Activated T-helper 2 cell treated with anti-CD3 and anti-CD28 coated beads, Interferon-gamma antibody, Interleukin-2, Interleukin-4, amounts not matched to agents 10 μg/mL and 5 μg/mL and 100 μg/mL, durations not matched to agents 14 hours and 24 hours and 36 hours (primary cell): Measurements from ENCODE around the gene FA2H. TPM values are rescaled to one million over a fixed set of nuclear protein-coding genes. Genes with fewer than 3 reads are reported as not detected.
"Not testable (repeated sequence)": the region's sequence is repeated elsewhere in the genome, so short reads cannot be mapped to it uniquely, and the experiment has no call there.

Experiments
- DNase-seq: peaks from one replicate; pipeline ENCODE4 v3.0.0; 2021; ENCODE audit warnings: low spot score
- H3K27ac Mint-ChIP-seq: one replicate; pipeline ENCODE4 v1.8.0; 2021; ENCODE audit warnings: mixed read lengths
- H3K27me3 Mint-ChIP-seq: one replicate; pipeline ENCODE4 v1.8.0; 2021; ENCODE audit warnings: low read depth, mixed read lengths
- H3K36me3 Mint-ChIP-seq: one replicate; pipeline ENCODE4 v1.8.0; 2021; ENCODE audit warnings: low read depth, mixed read lengths
- H3K4me1 Mint-ChIP-seq: one replicate; pipeline ENCODE4 v1.8.0; 2021; ENCODE audit warnings: low read depth, mixed read lengths
- H3K4me3 Mint-ChIP-seq: one replicate; pipeline ENCODE4 v1.8.0; 2021; ENCODE audit warnings: low read depth, mild to moderate bottlenecking, moderate library complexity, mixed read lengths
- H3K9me3 Mint-ChIP-seq: one replicate; pipeline ENCODE4 v1.8.0; 2021; ENCODE audit warnings: mixed read lengths
- intact Hi-C: fragments of 100-400 bp; cut with micrococcal nuclease; formaldehyde crosslinking; loops from one replicate; pipeline ENCODE4 v1.15.1; 2023
- total RNA-seq: library from RNA; stranded (reverse); gene quantifications from 2 replicates; pipeline ENCODE4 v1.2.3, GENCODE V29; 2022

Gene FA2H
- total RNA-seq, 1 donor from 2014 or later: not detected

DNA sequence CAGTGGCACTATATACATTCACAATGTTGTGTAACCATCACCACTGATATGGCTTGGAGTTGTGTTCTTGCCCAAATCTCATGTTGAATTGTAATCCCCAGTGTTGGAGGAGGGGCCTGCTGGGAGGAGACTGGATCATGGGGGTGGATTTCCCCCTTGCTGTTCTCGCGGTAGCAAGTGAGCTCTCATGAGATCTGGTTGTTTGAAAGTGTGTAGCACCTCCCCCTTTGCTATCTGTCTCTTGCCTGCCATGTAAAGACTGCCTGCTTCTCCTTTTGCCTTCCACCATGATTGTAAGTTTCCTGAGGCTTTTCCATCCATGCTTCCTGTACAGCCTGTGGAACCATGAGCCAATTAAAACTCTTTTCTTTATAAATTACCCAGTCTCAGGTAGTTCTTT is 17.1 kb upstream of the FA2H start:
- H3K4me3 Mint-ChIP-seq, intact Hi-C loops: not testable (repeated sequence)

DNA sequence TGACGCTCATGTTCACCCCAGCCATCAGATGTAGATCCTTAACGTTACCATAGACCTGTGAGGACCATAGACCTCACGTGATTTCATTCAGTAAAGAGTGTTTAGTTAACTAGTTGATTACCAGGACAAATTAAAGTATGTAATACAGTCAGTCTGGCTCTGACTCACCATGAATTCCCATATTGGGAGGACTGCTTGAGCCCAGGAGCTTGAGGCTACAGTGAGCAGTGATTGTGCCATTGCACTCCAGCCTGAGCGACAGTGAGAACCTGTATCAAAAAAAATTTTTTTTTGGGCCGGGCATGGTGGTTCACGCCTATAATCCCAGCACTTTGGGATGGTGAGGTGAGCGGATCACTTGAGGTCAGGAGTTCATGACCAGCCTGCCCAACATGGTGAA is 13.5 kb upstream of the FA2H start:
- no peak overlapping the region for H3K4me3 Mint-ChIP-seq
- H3K36me3 Mint-ChIP-seq: no peaks in the 10 kb centered on the region
- no peak for DNase-seq
- H3K9me3 Mint-ChIP-seq: no peaks in the 10 kb centered on the region
- no peaks in the 10 kb centered on the region for H3K4me1 Mint-ChIP-seq
- no peak overlapping the region for H3K27ac Mint-ChIP-seq
- intact Hi-C loops: no loop called here
- H3K27me3 Mint-ChIP-seq: peaks cover 7% of the 10 kb centered on the region

More for the DNA sequence above, 17.1 kb upstream of the FA2H start:
- H3K36me3 Mint-ChIP-seq, H3K9me3 Mint-ChIP-seq, DNase-seq, H3K4me1 Mint-ChIP-seq, H3K27ac Mint-ChIP-seq: not testable (repeated sequence)
- H3K27me3 Mint-ChIP-seq: peaks cover 16% of the 10 kb centered on the region

DNA sequence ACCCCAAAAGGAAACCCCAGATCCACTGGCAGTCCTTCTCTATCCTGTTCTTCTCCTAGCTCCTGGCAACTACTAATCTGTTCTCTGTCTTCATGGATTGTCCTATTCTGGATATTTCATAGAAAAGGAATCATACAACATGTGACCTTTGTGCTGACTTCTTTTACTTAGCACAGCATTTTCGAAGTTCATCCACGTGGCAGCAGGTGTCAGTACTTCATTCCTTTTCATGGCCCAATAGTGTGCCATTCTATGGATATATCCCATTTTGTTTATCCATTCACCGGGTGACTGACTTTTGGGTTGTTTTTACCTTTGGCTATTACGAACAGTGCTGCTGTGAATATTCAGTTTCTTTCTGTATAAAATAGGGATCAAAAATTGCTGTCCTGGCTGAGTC is 10.4 kb upstream of the FA2H start:
- DNase-seq: no peak
- H3K27me3 Mint-ChIP-seq: peaks cover 4% of the 10 kb centered on the region
- no peaks in the 10 kb centered on the region for H3K4me1 Mint-ChIP-seq
- no peaks in the 10 kb centered on the region for H3K9me3 Mint-ChIP-seq
- no peak overlapping the region for H3K4me3 Mint-ChIP-seq
- intact Hi-C loops: no loop called here
- H3K36me3 Mint-ChIP-seq: no peaks in the 10 kb centered on the region
- H3K27ac Mint-ChIP-seq: no peak overlapping the region

DNA sequence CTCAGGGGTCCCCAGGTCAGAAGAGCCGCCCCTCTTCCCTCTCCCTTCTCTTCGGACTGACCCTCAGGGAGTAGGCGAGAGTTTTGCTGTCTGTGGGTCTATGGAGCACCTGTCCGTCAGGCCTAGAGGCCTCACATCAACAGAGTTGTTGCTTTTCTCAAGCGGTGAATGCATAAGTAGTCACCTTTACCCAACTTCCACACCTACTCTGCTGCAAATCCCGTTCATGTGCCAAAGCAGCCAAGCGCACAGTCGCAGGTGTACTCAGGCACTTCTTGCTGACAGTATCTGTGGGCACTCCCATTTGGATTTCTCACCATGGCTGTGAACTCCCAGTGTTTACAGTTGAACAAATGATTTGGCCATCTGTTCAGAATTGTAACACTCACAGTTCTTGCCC is 4.0 kb upstream of the FA2H start:
- intact Hi-C loops: no loop called here
- Mint-ChIP-seq H3K4me1 (peaks cover 5% of the 10 kb centered on the region), H3K9me3 (no peaks in the 10 kb centered on the region), H3K27ac (no peak overlapping the region), H3K27me3 (peaks cover 17% of the 10 kb centered on the region), H3K4me3 (no peak overlapping the region), H3K36me3 (no peaks in the 10 kb centered on the region)
- no peak for DNase-seq

DNA sequence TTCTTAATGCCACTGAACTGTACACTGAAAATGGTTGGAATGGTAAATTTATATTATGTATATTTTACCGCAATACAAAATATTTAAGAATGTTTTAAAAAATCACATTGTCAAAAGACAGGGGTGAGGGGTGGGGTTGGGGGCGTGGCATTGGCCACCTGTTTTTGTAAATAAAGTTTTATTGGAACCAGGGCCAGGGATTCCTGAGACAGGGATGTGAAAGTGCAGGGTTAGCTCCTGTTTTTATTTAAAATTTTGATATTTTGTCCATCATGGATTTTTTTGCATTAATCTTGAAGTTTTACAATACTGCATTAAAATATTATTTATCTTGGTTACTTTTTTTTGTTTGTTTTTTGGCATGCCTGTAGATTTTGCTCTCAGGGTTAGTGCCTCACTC is 2.3 kb upstream of the FA2H start:
- Mint-ChIP-seq H3K9me3 (no peaks in the 10 kb centered on the region), H3K27ac (no peak overlapping the region), H3K4me1 (peaks cover 5% of the 10 kb centered on the region), H3K4me3 (no peak overlapping the region), H3K27me3 (peaks cover 31% of the 10 kb centered on the region), H3K36me3 (no peaks in the 10 kb centered on the region)
- intact Hi-C loops: no loop called here
- no peak for DNase-seq

DNA sequence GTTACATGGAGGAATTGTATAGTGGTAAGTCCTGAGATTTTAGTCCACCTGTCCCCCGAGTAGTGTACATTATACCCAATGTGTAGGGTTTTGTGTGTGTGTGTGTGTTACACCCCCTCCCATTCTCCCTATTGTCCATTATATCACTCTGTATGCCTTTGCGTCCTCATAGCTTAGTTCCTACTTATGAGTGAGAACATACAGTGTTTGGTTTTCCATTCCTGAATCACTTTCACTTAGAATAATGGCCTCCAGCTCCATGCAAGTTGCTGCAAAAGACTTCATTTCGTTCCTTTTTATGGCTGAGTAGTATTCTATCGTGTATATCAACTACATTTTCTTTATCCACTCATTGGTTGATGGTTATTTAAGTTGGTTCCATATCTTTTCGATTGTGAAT is 635 bp upstream of the FA2H start:
- peaks cover 5% of the 10 kb centered on the region for H3K4me1 Mint-ChIP-seq
- H3K4me3 Mint-ChIP-seq: peak overlapping the region; percentile 15
- H3K27me3 Mint-ChIP-seq: peaks cover 34% of the 10 kb centered on the region
- no peak overlapping the region for H3K27ac Mint-ChIP-seq
- DNase-seq: no peak
- intact Hi-C loops: no loop called here
- H3K36me3 Mint-ChIP-seq: no peaks in the 10 kb centered on the region
- H3K9me3 Mint-ChIP-seq: no peaks in the 10 kb centered on the region

DNA sequence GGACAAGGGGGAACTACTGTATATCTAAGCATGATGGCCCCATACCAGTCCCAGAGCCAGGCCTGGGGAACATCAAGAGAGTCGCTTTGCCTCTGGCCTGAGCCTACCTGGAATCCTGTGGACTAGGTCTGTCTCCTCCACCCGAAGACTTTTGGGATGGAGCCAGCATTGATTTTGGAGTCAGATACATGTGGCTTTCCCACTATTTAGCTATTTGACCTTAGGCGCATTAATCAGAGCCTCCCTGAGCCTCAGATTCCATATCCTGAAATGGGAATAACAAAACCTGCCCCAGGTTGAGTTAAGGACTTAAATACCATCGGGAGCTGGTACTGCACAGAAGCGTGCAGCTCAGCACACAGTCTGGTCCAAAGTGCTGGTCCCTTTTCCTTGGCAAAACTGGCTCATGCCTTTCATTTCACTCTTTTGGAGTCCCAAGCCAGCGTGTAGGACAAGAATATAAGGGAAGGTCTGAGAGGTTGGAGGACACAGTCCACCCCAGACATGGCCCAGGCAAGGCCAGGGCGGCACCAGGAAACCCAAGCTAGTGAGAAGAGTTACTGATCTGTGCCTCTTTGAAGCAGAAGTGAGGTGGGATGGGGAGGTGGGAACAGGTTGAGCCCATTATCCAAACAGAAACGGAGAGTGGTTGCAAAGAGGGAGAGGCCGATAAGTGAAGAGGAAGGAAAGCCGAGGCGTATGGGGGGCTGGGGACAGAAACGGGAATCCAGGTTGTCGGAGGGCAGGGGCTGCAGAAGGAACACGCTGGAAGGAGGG is 986 bp downstream of the FA2H start:
- Mint-ChIP-seq H3K27ac (no peak overlapping the region), H3K27me3 (peaks cover 34% of the 10 kb centered on the region), H3K36me3 (no peaks in the 10 kb centered on the region)

DNA sequence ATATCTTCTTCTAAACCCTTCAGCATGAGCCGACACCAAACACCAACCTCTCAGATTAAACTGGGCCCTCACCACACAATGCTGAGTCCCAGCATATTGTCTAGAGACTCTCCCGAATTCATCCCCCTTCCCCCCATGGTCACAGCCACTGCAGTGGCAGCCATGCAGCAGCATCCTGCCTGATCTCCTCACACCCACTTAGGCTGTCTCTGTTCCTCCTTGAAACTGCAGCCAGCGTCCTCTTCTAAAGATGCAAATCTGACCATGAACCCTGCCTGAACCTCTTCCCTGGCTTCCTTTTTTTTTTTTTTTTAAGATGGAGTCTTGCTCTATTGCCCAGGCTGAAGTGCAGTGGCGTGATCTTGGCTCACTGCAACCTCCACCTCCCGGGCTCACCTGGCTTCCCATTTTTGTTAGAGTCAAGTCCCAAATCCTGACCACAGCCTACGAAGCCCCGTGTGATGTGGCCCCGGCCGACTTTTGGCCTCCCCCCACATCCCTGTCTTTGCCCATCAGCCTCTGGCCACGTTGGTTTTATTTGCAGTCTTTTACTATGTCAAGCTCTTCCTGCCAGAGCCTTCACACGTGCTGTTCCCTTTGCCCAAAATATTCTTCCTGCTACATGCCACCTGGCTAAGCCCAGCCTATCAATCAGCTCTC is 2.8 kb downstream of the FA2H start:
- intact Hi-C loops: loop anchor here (5.0 kb wide), 1 partner anchor 64 kb away; no protein-coding TSS in a partner anchor
- Mint-ChIP-seq H3K27ac (no peak overlapping the region), H3K36me3 (no peaks in the 10 kb centered on the region), H3K4me1 (peaks cover 5% of the 10 kb centered on the region), H3K9me3 (no peaks in the 10 kb centered on the region), H3K4me3 (no peak overlapping the region), H3K27me3 (peaks cover 34% of the 10 kb centered on the region)
- DNase-seq: no peak

More for the DNA sequence above, 986 bp downstream of the FA2H start:
- intact Hi-C loops: loop anchor here (5.0 kb wide), 1 partner anchor 66 kb away; no protein-coding TSS in a partner anchor
- H3K4me3 Mint-ChIP-seq: peak overlapping the region; percentile 24
- peaks cover 5% of the 10 kb centered on the region for H3K4me1 Mint-ChIP-seq
- H3K9me3 Mint-ChIP-seq: no peaks in the 10 kb centered on the region
- no peak for DNase-seq

DNA sequence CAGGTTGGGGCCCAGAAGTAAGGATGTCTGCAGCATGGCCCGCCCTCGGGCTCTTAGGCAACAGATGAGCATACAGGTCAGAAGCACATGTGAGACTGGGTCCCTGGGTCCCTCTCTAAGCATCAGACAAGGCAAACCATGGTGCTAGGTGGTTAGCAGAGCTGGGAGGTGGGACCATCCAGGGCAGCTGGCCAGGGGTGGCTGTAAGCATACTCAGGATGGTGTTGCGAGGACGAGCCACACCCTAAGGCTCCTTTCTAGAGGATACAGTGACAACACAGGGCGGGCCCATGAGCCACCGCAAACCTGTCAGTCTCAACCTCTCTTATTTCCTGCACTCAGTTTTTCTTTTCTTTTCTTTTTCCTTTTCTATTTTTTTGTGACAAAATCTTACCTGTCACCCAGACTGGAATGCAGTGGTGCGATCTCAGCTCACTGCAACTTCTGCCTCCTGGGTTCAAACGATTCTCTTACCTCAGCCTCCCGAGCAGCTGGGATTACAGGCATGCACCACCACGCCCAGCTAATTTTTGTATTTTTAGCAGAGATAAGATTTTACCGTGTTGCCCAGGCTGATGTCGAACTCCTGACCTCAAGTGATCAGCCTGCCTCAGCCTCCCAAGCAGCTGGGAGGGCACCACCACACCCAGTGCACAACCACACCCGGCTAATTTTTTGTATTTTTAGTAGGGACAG is 3.6 kb downstream of the FA2H start:
- intact Hi-C loops: loop anchor here (5.0 kb wide), 1 partner anchor 64 kb away; no protein-coding TSS in a partner anchor
- Mint-ChIP-seq H3K27ac (no peak overlapping the region), H3K4me1 (peaks cover 5% of the 10 kb centered on the region), H3K4me3 (no peak overlapping the region), H3K9me3 (no peaks in the 10 kb centered on the region), H3K27me3 (peaks cover 31% of the 10 kb centered on the region), H3K36me3 (no peaks in the 10 kb centered on the region)
- no peak for DNase-seq

DNA sequence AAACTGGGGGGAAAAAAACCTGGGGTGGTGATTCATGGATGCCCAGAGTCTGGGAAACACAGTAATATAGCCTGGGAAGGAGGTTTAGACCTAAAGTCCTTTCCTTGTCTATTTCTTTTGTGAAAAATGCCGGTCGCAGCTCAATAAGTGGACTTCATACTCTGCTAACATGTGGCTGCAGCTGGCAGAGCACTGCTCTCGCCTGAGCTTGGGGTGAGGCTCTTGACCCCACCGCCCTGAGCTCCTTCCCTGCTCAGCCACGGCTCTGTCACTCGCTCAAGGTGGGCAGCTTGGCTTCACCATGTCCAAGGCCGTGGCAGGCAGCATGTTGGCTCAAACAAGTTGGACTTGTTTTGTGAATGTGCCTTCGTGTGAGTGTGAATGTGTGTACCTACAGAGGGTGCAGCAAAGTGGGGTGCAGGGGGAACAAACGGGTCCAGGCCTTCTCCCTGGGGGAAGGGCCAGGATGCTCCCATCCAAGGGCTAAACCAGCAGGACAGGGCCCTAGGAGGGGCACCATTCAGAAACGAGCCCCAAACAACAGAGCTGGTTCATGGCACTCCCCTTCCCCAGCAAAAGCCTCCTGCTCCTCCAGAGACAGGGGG is 4.9 kb downstream of the FA2H start:
- Mint-ChIP-seq H3K36me3 (no peaks in the 10 kb centered on the region), H3K27ac (no peak overlapping the region)

DNA sequence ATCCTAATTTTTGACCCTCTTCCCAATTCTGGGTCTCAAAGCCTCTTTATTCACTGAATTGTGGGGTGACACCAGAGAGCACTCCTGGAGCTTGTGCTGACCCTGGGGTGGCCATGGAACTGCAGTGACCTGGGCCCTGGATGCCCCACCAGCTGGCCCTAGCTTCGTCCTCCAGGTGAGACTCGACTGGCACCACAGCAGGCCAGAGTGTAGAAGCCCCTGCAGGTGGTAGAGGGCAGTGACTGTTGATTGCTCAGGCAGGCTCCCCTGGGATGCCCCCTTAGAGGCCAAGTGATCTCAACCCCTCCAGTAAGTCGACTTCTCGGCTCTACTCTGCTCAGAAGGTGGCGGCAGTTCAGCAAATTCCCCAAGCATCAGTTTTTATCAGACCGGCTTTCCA is 6.4 kb downstream of the FA2H start:
- no peaks in the 10 kb centered on the region for H3K4me1 Mint-ChIP-seq
- intact Hi-C loops: no loop called here

More for the DNA sequence above, 4.9 kb downstream of the FA2H start:
- Mint-ChIP-seq H3K9me3 (no peaks in the 10 kb centered on the region), H3K27me3 (peaks cover 23% of the 10 kb centered on the region), H3K4me3 (no peak overlapping the region), H3K4me1 (no peaks in the 10 kb centered on the region)
- intact Hi-C loops: loop anchor here (5.0 kb wide), 1 partner anchor 62 kb away; no protein-coding TSS in a partner anchor
- no peak for DNase-seq

DNA sequence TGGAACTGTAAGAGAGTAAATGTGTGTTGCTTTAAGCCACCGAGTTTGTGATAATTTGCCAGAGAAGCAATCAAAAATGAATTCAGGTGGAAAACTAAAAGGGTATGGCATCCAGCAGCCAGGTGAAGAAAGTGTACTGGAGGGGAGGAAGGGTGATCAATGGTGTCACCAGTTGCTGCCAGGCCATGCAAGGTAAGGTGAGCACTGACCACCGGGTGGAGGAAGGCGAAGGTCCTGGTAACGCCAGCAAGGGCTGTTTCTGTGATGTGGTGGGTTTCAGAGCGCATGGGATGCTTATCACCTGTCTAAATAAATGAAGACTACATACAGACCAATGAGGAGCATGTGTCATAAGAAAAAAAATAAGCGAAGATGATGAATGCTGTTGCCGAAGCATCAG is 6.9 kb downstream of the FA2H start:
- Mint-ChIP-seq H3K27ac (no peak overlapping the region), H3K9me3 (no peaks in the 10 kb centered on the region), H3K4me3 (no peak overlapping the region), H3K4me1 (no peaks in the 10 kb centered on the region), H3K27me3 (peaks cover 9% of the 10 kb centered on the region), H3K36me3 (no peaks in the 10 kb centered on the region)
- DNase-seq: no peak
- intact Hi-C loops: no loop called here

More for the DNA sequence above, 6.4 kb downstream of the FA2H start:
- Mint-ChIP-seq H3K4me3 (no peak overlapping the region), H3K27ac (no peak overlapping the region), H3K9me3 (no peaks in the 10 kb centered on the region), H3K27me3 (peaks cover 13% of the 10 kb centered on the region), H3K36me3 (no peaks in the 10 kb centered on the region)
- no peak for DNase-seq
